AG09309 (cell line): ENCODE data around the gene CT83.

ENCODE experiments used
- DNase-seq: peaks from one replicate; pipeline ENCODE4 v3.0.0-alpha.2; 2010; ENCODE audit warnings: low read depth
- H3K4me3 ChIP-seq: 2 replicates; pipeline ENCODE4 v1.5.1; 2011; ENCODE audit warnings: mild to moderate bottlenecking, low read depth, low read length, moderate library complexity; ENCODE audit not compliant: control insufficient read depth
- CTCF ChIP-seq: IDR thresholded peaks from 2 replicates; pipeline ENCODE4 v1.5.1; 2011; ENCODE audit warnings: mild to moderate bottlenecking, low read depth, low read length, inconsistent platforms; ENCODE audit not compliant: insufficient read depth, control insufficient read depth; ENCODE audit errors: missing control alignments

Gene CT83

GRCh38 chrX:116462822-116463221 lies at the start of gene CT83:
TSS of gene CT83 (minus strand) at chrX:116462976. CDS start at chrX:116462856, 120 bp downstream.
- H3K4me3 ChIP-seq = no peak within 1 kb of the TSS
- TF ChIP-seq CTCF = no peak
- no peak for DNase-seq

- H3K4me3 ChIP-seq = no peak overlapping the region
- DNase-seq = no peak
- no peak for TF ChIP-seq CTCF
Measured at GRCh38 chrX:116499780-116500179, 37.0 kb upstream of the CT83 start.

GRCh38 chrX:116493271-116493670 lies 30.5 kb upstream of the CT83 start:
- no peak for TF ChIP-seq CTCF
- DNase-seq = no peak
- H3K4me3 ChIP-seq = no peak overlapping the region

- TF ChIP-seq CTCF = no peak
- DNase-seq = no peak
- H3K4me3 ChIP-seq = no peak overlapping the region
Measured at GRCh38 chrX:116490104-116490503, 27.3 kb upstream of the CT83 start.

GRCh38 chrX:116480059-116480458 lies 17.3 kb upstream of the CT83 start:
- no peak for TF ChIP-seq CTCF
- no peak for DNase-seq
- H3K4me3 ChIP-seq = no peak overlapping the region

GRCh38 chrX:116449156-116449555 lies 13.6 kb downstream of the CT83 start:
- no peak for TF ChIP-seq CTCF
- H3K4me3 ChIP-seq = no peak overlapping the region
- no peak for DNase-seq

- no peak within 1 kb of the TSS for H3K4me3 ChIP-seq
- no peak for TF ChIP-seq CTCF
- DNase-seq = no peak
Measured at GRCh38 chrX:116436358-116436816, 26.4 kb downstream of the CT83 start, which contains the start of gene SLC6A14. TSS of gene SLC6A14 (plus strand) at chrX:116436606. CDS start at chrX:116436710, 104 bp downstream.
